HCT116 (cell line): Measurements from ENCODE around the gene WBP1.

Experiments
- CEBPB ChIP-seq: IDR thresholded peaks from 2 replicates; pipeline ENCODE4 v1.6.1; 2012; ENCODE audit warnings: low read depth
- ELF1 ChIP-seq: IDR thresholded peaks from 2 replicates; pipeline ENCODE4 v1.6.1; 2012; ENCODE audit warnings: low read depth, borderline replicate concordance
- EZH2phosphoT487 ChIP-seq: fragments of 200-600 bp; IDR thresholded peaks from 2 replicates; pipeline ENCODE4 v1.6.1; 2018; ENCODE audit warnings: antibody characterized with exemption, borderline replicate concordance
- POLR2A ChIP-seq: IDR thresholded peaks from 2 replicates; pipeline ENCODE4 v1.7.0; 2011; ENCODE audit warnings: borderline replicate concordance; ENCODE audit not compliant: insufficient read depth, insufficient read length; ENCODE audit errors: extremely low read depth
- YY1 ChIP-seq: IDR thresholded peaks from 2 replicates; pipeline ENCODE4 v1.6.1; 2011; ENCODE audit warnings: low read length, low read depth, moderate library complexity, mild to moderate bottlenecking; ENCODE audit not compliant: insufficient replicate concordance; ENCODE audit errors: extremely low read depth
- TF ChIP-seq, protein P1 (sequence below), 3 experiments: fragments of 200-600 bp in 1 of 3; sonication (generic) in 1 of 3; IDR thresholded peaks in 2 of 3; conservative IDR thresholded peaks in 1 of 3; 2 replicates each; pipeline ENCODE4 v1.5.1; 2012 to 2017; ENCODE audit warnings: low read depth in 2 of 3, low read length in 2 of 3, antibody characterized with exemption in 1 of 3, borderline replicate concordance in 1 of 3, control low read depth in 1 of 3, mild to moderate bottlenecking in 1 of 3, mixed read lengths in 1 of 3, mixed run types in 1 of 3, moderate library complexity in 1 of 3; ENCODE audit not compliant: insufficient read depth in 1 of 3
- TF ChIP-seq, protein P2 (sequence below): IDR thresholded peaks from 2 replicates; pipeline ENCODE4 v1.6.1; 2012; ENCODE audit warnings: low read depth
- TF ChIP-seq, protein P3 (sequence below): IDR thresholded peaks from 2 replicates; pipeline ENCODE4 v1.6.1; 2011; ENCODE audit warnings: mild to moderate bottlenecking, low read length, moderate library complexity; ENCODE audit not compliant: insufficient replicate concordance; ENCODE audit errors: extremely low read depth

DNA sequence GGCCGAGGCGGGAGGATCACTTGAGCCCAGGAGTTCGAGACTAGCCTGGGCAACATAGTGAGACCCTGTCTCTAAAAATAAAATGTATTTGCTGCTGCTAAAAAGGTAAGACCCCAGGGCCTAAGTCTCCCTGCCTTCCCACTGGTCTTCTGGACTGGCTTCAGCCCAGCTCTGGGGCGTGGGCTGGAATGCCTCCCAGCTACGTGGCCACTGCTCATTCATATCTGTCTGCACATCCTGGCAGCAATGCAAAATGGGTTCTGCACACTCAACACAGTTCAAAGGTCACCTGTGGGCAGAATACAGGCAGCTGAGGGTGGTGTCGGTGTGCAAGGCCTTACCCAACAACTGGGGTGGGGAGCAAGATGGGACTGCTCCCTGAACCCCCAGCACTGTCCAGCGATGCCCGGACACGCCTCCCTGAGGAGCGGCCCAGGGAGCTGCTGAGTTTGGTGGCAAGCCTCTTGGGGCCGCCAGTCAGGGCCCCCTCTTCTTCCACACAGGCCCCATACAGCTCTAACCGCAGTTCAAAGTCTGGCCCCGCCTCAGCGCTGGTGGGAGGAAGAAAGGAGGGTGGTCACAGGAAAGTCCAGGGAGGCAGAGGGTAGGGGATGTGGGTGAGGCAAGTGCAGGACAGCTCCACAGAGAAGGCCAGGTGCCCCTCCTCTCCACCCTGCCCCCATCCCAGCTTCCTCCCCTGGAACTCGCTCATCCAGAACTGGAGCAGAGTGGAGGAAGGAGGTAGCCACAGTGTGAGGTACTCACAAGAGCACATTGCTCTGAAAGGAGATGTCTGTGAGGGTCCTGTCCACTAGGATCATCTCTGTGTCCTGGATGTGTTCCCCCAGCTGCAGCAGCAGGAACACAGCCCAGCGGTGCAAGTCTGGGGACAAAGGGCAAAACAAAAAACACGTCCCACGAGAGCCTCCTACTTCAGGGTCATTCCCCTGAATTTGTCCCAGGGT, 28.5 kb upstream of the WBP1 start:
- TF ChIP-seq, protein P1, sequence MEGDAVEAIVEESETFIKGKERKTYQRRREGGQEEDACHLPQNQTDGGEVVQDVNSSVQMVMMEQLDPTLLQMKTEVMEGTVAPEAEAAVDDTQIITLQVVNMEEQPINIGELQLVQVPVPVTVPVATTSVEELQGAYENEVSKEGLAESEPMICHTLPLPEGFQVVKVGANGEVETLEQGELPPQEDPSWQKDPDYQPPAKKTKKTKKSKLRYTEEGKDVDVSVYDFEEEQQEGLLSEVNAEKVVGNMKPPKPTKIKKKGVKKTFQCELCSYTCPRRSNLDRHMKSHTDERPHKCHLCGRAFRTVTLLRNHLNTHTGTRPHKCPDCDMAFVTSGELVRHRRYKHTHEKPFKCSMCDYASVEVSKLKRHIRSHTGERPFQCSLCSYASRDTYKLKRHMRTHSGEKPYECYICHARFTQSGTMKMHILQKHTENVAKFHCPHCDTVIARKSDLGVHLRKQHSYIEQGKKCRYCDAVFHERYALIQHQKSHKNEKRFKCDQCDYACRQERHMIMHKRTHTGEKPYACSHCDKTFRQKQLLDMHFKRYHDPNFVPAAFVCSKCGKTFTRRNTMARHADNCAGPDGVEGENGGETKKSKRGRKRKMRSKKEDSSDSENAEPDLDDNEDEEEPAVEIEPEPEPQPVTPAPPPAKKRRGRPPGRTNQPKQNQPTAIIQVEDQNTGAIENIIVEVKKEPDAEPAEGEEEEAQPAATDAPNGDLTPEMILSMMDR (IDR thresholded peaks at IDR 0.05 in 2 of 3, conservative IDR thresholded peaks at IDR 0.05 in 1 of 3; ENCODE audit: borderline replicate concordance in 1 of 3, insufficient read depth in 1 of 3, low read depth in 2 of 3, low read length in 2 of 3): no peak
- no peak for TF ChIP-seq POLR2A
- no peak for TF ChIP-seq CEBPB
- TF ChIP-seq, protein P2, sequence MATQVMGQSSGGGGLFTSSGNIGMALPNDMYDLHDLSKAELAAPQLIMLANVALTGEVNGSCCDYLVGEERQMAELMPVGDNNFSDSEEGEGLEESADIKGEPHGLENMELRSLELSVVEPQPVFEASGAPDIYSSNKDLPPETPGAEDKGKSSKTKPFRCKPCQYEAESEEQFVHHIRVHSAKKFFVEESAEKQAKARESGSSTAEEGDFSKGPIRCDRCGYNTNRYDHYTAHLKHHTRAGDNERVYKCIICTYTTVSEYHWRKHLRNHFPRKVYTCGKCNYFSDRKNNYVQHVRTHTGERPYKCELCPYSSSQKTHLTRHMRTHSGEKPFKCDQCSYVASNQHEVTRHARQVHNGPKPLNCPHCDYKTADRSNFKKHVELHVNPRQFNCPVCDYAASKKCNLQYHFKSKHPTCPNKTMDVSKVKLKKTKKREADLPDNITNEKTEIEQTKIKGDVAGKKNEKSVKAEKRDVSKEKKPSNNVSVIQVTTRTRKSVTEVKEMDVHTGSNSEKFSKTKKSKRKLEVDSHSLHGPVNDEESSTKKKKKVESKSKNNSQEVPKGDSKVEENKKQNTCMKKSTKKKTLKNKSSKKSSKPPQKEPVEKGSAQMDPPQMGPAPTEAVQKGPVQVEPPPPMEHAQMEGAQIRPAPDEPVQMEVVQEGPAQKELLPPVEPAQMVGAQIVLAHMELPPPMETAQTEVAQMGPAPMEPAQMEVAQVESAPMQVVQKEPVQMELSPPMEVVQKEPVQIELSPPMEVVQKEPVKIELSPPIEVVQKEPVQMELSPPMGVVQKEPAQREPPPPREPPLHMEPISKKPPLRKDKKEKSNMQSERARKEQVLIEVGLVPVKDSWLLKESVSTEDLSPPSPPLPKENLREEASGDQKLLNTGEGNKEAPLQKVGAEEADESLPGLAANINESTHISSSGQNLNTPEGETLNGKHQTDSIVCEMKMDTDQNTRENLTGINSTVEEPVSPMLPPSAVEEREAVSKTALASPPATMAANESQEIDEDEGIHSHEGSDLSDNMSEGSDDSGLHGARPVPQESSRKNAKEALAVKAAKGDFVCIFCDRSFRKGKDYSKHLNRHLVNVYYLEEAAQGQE: no peak
- TF ChIP-seq EZH2phosphoT487: no peak
- no peak for TF ChIP-seq ELF1
- TF ChIP-seq, protein P3, sequence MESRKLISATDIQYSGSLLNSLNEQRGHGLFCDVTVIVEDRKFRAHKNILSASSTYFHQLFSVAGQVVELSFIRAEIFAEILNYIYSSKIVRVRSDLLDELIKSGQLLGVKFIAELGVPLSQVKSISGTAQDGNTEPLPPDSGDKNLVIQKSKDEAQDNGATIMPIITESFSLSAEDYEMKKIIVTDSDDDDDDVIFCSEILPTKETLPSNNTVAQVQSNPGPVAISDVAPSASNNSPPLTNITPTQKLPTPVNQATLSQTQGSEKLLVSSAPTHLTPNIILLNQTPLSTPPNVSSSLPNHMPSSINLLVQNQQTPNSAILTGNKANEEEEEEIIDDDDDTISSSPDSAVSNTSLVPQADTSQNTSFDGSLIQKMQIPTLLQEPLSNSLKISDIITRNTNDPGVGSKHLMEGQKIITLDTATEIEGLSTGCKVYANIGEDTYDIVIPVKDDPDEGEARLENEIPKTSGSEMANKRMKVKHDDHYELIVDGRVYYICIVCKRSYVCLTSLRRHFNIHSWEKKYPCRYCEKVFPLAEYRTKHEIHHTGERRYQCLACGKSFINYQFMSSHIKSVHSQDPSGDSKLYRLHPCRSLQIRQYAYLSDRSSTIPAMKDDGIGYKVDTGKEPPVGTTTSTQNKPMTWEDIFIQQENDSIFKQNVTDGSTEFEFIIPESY: no peak
- TF ChIP-seq YY1: no peak
